SK-N-SH (cell line): ENCODE measurements around the gene DELE1.

Experiments
- CTCF ChIP-seq: fragments of 200-600 bp; sonication (generic); IDR thresholded peaks from 2 replicates; pipeline ENCODE4 v1.6.1; 2017; ENCODE audit warnings: antibody characterized with exemption, mild to moderate bottlenecking, moderate library complexity
- EP300 ChIP-seq, 2 experiments: IDR thresholded peaks; 2 replicates each; pipeline versions ENCODE4 v1.4.0 to v1.6.1; 2012; ENCODE audit warnings: borderline replicate concordance in 1 of 2, low read depth in 1 of 2, low read length in 1 of 2
- EZH2phosphoT487 ChIP-seq: fragments of 200-600 bp; sonication (generic); IDR thresholded peaks from 2 replicates; pipeline ENCODE4 v1.6.1; 2017; ENCODE audit warnings: low read depth, mixed run types, mild to moderate bottlenecking, antibody characterized with exemption, moderate library complexity, borderline replicate concordance
- GABPA ChIP-seq: IDR thresholded peaks from 2 replicates; pipeline ENCODE4 v1.4.0; 2012; ENCODE audit warnings: low read depth, mild to moderate bottlenecking
- IRF3 ChIP-seq: fragments of 150-350 bp; IDR thresholded peaks from 2 replicates; pipeline ENCODE4 v1.6.1; 2016; ENCODE audit warnings: mild to moderate bottlenecking, low read depth, low read length
- POLR2AphosphoS5 ChIP-seq: IDR thresholded peaks from 2 replicates; pipeline ENCODE4 v1.6.1; 2012; ENCODE audit warnings: low read depth, low read length
- RAD21 ChIP-seq: IDR thresholded peaks from 2 replicates; pipeline ENCODE4 v1.6.1; 2012; ENCODE audit warnings: mild to moderate bottlenecking, low read length
- RCOR1 ChIP-seq: fragments of 150-350 bp; IDR thresholded peaks from 2 replicates; pipeline ENCODE4 v1.6.1; 2017; ENCODE audit warnings: antibody characterized with exemption, low read length
- RFX5 ChIP-seq: IDR thresholded peaks from 2 replicates; pipeline ENCODE4 v1.6.1; 2012; ENCODE audit warnings: mild to moderate bottlenecking, improper control_type of control experiment, low read length
- SIN3A ChIP-seq: IDR thresholded peaks from 2 replicates; pipeline ENCODE4 v1.6.1; 2012; ENCODE audit warnings: low read depth, mild to moderate bottlenecking, low read length, moderate library complexity, borderline replicate concordance
- TAF1 ChIP-seq: IDR thresholded peaks from 2 replicates; pipeline ENCODE4 v1.6.1; 2012; ENCODE audit warnings: low read depth, mild to moderate bottlenecking, low read length, moderate library complexity, borderline replicate concordance
- YY1 ChIP-seq: IDR thresholded peaks from 2 replicates; pipeline ENCODE4 v1.4.0; 2012; ENCODE audit warnings: low read depth, mild to moderate bottlenecking

GRCh38 chr5:141926434-141926833 lies 2.8 kb downstream of the DELE1 start:
- TF ChIP-seq YY1 (no peak), TAF1 (no peak), POLR2AphosphoS5 (no peak), CTCF (no peak), GABPA (no peak), RCOR1 (no peak), EZH2phosphoT487 (no peak), RAD21 (no peak), EP300 (IDR thresholded peaks at IDR 0.05; ENCODE audit: borderline replicate concordance in 1 of 2, low read depth in 1 of 2, low read length in 1 of 2) (no peak), RFX5 (no peak), IRF3 (no peak), SIN3A (no peak)
